H9 (cell line): Measurements from ENCODE around the gene ENDOU. TPM values are rescaled to one million over a fixed set of nuclear protein-coding genes. Genes with fewer than 3 reads are reported as not detected.
A peak's percentile ranks its signal among the peaks of the same experiment; 100 is the strongest.

Source experiments
- DNase-seq: peaks from one replicate; pipeline ENCODE4 v3.0.0-alpha.2; 2017
- H2AFZ ChIP-seq: one replicate; pipeline ENCODE4 v1.6.1; 2013; ENCODE audit warnings: mild to moderate bottlenecking, low read length, control low read depth, moderate library complexity
- H2AK5ac ChIP-seq: 2 replicates; pipeline ENCODE4 v1.6.1; 2013; ENCODE audit warnings: low read length, control low read depth, mixed read lengths; ENCODE audit not compliant: insufficient read length
- H2BK120ac ChIP-seq: one replicate; pipeline ENCODE4 v1.6.1; 2013; ENCODE audit warnings: low read depth, mild to moderate bottlenecking, low read length, control low read depth, inconsistent platforms; ENCODE audit not compliant: poor library complexity, severe bottlenecking
- H2BK12ac ChIP-seq: 2 replicates; pipeline ENCODE4 v1.6.1; 2013; ENCODE audit warnings: low read length, control low read depth, mixed read lengths, low read depth; ENCODE audit not compliant: insufficient read length
- H2BK15ac ChIP-seq: 2 replicates; pipeline ENCODE4 v1.6.1; 2013; ENCODE audit warnings: low read depth, low read length, control low read depth
- H2BK20ac ChIP-seq: one replicate; pipeline ENCODE4 v1.6.1; 2013; ENCODE audit warnings: low read depth, mild to moderate bottlenecking, low read length, control low read depth, inconsistent platforms; ENCODE audit not compliant: poor library complexity, severe bottlenecking
- H2BK5ac ChIP-seq: 2 replicates; pipeline ENCODE4 v1.6.1; 2013; ENCODE audit warnings: low read length, control low read depth, mixed read lengths; ENCODE audit not compliant: insufficient read length
- H3K14ac ChIP-seq: 2 replicates; pipeline ENCODE4 v1.6.1; 2013; ENCODE audit warnings: low read length, control low read depth; ENCODE audit not compliant: insufficient read depth
- H3K18ac ChIP-seq: 2 replicates; pipeline ENCODE4 v1.6.1; 2013; ENCODE audit warnings: low read depth, mild to moderate bottlenecking, mixed read lengths, low read length, control low read depth; ENCODE audit not compliant: insufficient read length
- H3K23ac ChIP-seq: 2 replicates; pipeline ENCODE4 v1.6.1; 2013; ENCODE audit warnings: low read length, control low read depth, mixed read lengths, low read depth; ENCODE audit not compliant: insufficient read length
- H3K23me2 ChIP-seq: 2 replicates; pipeline ENCODE4 v1.6.1; 2013; ENCODE audit warnings: low read depth, mild to moderate bottlenecking, mixed read lengths, low read length, control low read depth; ENCODE audit not compliant: insufficient read length, poor library complexity, severe bottlenecking
- H3K27ac ChIP-seq: 2 replicates; pipeline ENCODE4 v1.5.1; 2013; ENCODE audit warnings: low read length, control low read depth, mixed read lengths, low read depth; ENCODE audit not compliant: insufficient read length
- H3K27me3 ChIP-seq: 2 replicates; pipeline ENCODE4 v1.6.1; 2013; ENCODE audit warnings: low read length, control low read depth, inconsistent platforms; ENCODE audit not compliant: insufficient read depth
- H3K4ac ChIP-seq: 2 replicates; pipeline ENCODE4 v1.6.1; 2013; ENCODE audit warnings: low read depth, mild to moderate bottlenecking, control low read depth, inconsistent platforms, low read length, moderate library complexity
- H3K4me1 ChIP-seq: 2 replicates; pipeline ENCODE4 v1.6.1; 2013; ENCODE audit warnings: low read length, control low read depth, inconsistent platforms; ENCODE audit not compliant: insufficient read depth
- H3K4me2 ChIP-seq: 2 replicates; pipeline ENCODE4 v1.6.1; 2013; ENCODE audit warnings: low read length, control low read depth, mixed read lengths; ENCODE audit not compliant: insufficient read length, insufficient read depth
- H3K56ac ChIP-seq: 2 replicates; pipeline ENCODE4 v1.6.1; 2013; ENCODE audit warnings: low read depth, mild to moderate bottlenecking, mixed read lengths, low read length, control low read depth; ENCODE audit not compliant: insufficient read length
- H3K79me1 ChIP-seq: 2 replicates; pipeline ENCODE4 v1.6.1; 2013; ENCODE audit warnings: low read depth, mild to moderate bottlenecking, moderate library complexity, low read length, control low read depth, inconsistent platforms; ENCODE audit not compliant: insufficient read depth, poor library complexity, severe bottlenecking
- H3K79me2 ChIP-seq: 2 replicates; pipeline ENCODE4 v1.6.1; 2013; ENCODE audit warnings: low read length, control low read depth, inconsistent platforms; ENCODE audit not compliant: insufficient read depth
- H3K9ac ChIP-seq: 2 replicates; pipeline ENCODE4 v1.6.1; 2013; ENCODE audit warnings: low read length, control low read depth, mixed read lengths; ENCODE audit not compliant: insufficient read length; ENCODE audit errors: extremely low read depth
- H3K9me3 ChIP-seq: one replicate; pipeline ENCODE4 v1.6.1; 2013; ENCODE audit warnings: low read depth, low read length, inconsistent platforms; ENCODE audit not compliant: control insufficient read depth
- H3T11ph ChIP-seq: one replicate; pipeline ENCODE4 v1.6.1; 2013; ENCODE audit warnings: mild to moderate bottlenecking, low read length, control low read depth, inconsistent platforms
- H4K20me1 ChIP-seq: one replicate; pipeline ENCODE4 v1.6.1; 2013; ENCODE audit not compliant: control insufficient read depth, insufficient read length, insufficient read depth
- H4K5ac ChIP-seq: 2 replicates; pipeline ENCODE4 v1.6.1; 2013; ENCODE audit warnings: low read depth, mild to moderate bottlenecking, mixed read lengths, low read length, control low read depth; ENCODE audit not compliant: insufficient read length
- H4K8ac ChIP-seq: replicated peaks from 2 replicates; pipeline ENCODE4 v1.6.1; 2013; ENCODE audit warnings: low read length, control low read depth, mixed read lengths, low read depth; ENCODE audit not compliant: insufficient read length
- H4K91ac ChIP-seq: 2 replicates; pipeline ENCODE4 v1.6.1; 2013; ENCODE audit warnings: low read depth, mild to moderate bottlenecking, moderate library complexity, mixed read lengths, low read length, control low read depth; ENCODE audit not compliant: insufficient read length
- H3K27ac Mint-ChIP-seq, 3 experiments: 2 replicates in 2 of 3; 3 replicates in 1 of 3; pipeline ENCODE4 v1.8.0; 2020 to 2021; ENCODE audit warnings: mixed read lengths in 3 of 3, mild to moderate bottlenecking in 1 of 3, moderate library complexity in 1 of 3
- H3K27me3 Mint-ChIP-seq: 2 replicates; pipeline ENCODE4 v1.8.0; 2021; ENCODE audit warnings: low read depth, mild to moderate bottlenecking, moderate library complexity, mixed read lengths
- H3K36me3 Mint-ChIP-seq, 3 experiments: 2 replicates in 2 of 3; 3 replicates in 1 of 3; pipeline ENCODE4 v1.8.0; 2020 to 2021; ENCODE audit warnings: low read depth in 3 of 3, mixed read lengths in 3 of 3; ENCODE audit not compliant: insufficient read depth in 1 of 3
- H3K4me1 Mint-ChIP-seq, 2 experiments: 2 replicates each; pipeline ENCODE4 v1.8.0; 2020; ENCODE audit warnings: mixed read lengths in 2 of 2
- H3K4me3 Mint-ChIP-seq, 2 experiments: 2 replicates in 1 of 2; 3 replicates in 1 of 2; pipeline ENCODE4 v1.8.0; 2020 to 2021; ENCODE audit warnings: mild to moderate bottlenecking in 2 of 2, mixed read lengths in 2 of 2, moderate library complexity in 1 of 2
- H3K9me3 Mint-ChIP-seq, 2 experiments: 2 replicates in 1 of 2; 3 replicates in 1 of 2; pipeline ENCODE4 v1.8.0; 2020; ENCODE audit warnings: mild to moderate bottlenecking in 2 of 2, mixed read lengths in 2 of 2, moderate library complexity in 1 of 2
- WGBS: extraction: QIAGEN DNeasy Blood & Tissue Kit; methylation state at CpG from one replicate; pipeline ENCODE4 v1.1.7; 2013; ENCODE audit warnings: missing lambda C conversion rate, low lambda C conversion rate, mixed read lengths; ENCODE audit not compliant: insufficient read length; ENCODE audit errors: extremely low coverage; 5-methylcytosine and 5-hydroxymethylcytosine counted together
- total RNA-seq: library from RNA; stranded (reverse); gene quantifications from 2 replicates; pipeline ENCODE4 v1.2.1, GENCODE V29; 2021
- TF ChIP-seq, protein P1 (sequence below): fragments of 200-600 bp; sonication (generic); conservative IDR thresholded peaks from 3 replicates; pipeline ENCODE4 v1.8.0; 2021; ENCODE audit warnings: antibody characterized with exemption, mild to moderate bottlenecking

The ENDOU gene
- total RNA-seq, 1 experiment from 2014 or later, result not detected

DNA sequence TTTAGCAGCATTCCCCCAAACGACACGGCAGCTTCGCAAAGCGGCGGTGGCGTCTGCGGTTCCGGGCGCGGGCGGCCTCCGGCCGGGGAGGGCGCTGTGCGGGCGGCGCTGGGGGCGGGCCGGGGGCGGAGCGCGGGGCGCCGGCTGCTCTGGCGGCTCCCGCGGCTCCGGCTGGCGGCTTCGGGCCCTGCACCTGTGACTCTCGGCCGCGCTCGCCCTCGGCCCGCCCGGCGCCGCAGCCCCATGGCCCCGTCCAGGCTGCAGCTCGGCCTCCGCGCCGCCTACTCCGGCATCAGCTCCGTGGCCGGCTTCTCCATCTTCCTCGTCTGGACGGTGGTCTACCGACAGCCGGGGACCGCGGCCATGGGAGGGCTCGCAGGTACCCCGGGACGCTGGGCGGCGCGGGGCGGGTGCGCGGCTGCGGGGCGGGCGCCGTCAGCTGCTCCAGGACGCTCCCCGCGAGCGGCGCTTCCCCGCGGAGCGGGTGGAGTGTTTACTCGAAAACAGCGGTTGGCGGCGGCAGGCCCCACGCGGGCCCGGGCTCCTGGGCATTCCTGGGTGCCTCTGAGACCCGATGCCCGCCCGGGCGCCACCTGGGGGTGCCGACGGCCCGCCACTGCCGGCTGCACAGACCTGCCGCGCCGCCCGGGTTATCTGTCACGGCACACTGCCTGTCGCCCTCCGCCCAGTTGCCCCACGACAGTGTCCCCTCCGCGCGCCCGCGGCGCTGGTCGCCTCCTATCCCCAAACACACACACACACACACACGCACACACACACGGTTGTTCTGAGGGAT lies 48.0 kb upstream of the ENDOU start, which contains the start of gene SLC48A1:
SLC48A1 (plus strand) TSS at position 177 of the 796 bp plus-strand sequence; CDS start at position 244, 67 bp downstream.
- H3K27me3 ChIP-seq, result no peaks in the 10 kb centered on the region
- Mint-ChIP-seq H3K27me3 (peaks cover 22% of the 10 kb centered on the region), H3K9me3 (no peaks in the 10 kb centered on the region), H3K27ac (peak within 1 kb of the TSS in 1 of 3 experiments; percentile 27; a peak in 2 of 7 replicates), H3K4me3 (peak within 1 kb of the TSS; percentile 81 to 92), H3K36me3 (peaks cover 0 to 1% (median 0%) of the 10 kb centered on the region in 3 experiments; a peak in 2 of 7 replicates), H3K4me1 (peaks cover 20 to 32% of the 10 kb centered on the region in 2 experiments)
- H4K8ac ChIP-seq, result no peak within 1 kb of the TSS
- TF ChIP-seq, protein P1, sequence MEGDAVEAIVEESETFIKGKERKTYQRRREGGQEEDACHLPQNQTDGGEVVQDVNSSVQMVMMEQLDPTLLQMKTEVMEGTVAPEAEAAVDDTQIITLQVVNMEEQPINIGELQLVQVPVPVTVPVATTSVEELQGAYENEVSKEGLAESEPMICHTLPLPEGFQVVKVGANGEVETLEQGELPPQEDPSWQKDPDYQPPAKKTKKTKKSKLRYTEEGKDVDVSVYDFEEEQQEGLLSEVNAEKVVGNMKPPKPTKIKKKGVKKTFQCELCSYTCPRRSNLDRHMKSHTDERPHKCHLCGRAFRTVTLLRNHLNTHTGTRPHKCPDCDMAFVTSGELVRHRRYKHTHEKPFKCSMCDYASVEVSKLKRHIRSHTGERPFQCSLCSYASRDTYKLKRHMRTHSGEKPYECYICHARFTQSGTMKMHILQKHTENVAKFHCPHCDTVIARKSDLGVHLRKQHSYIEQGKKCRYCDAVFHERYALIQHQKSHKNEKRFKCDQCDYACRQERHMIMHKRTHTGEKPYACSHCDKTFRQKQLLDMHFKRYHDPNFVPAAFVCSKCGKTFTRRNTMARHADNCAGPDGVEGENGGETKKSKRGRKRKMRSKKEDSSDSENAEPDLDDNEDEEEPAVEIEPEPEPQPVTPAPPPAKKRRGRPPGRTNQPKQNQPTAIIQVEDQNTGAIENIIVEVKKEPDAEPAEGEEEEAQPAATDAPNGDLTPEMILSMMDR, result peak; percentile 37; the same call in 2 of the 3 replicates
- no peak within 1 kb of the TSS for H2BK120ac ChIP-seq
- H2BK20ac ChIP-seq, result no peak within 1 kb of the TSS
- H3K23ac ChIP-seq, result no peak within 1 kb of the TSS
- no peak within 1 kb of the TSS for H2AFZ ChIP-seq
- H3K27ac ChIP-seq, result no peak within 1 kb of the TSS
- no peak within 1 kb of the TSS for H3K56ac ChIP-seq
- no peak within 1 kb of the TSS; the same call in 1 of the 2 replicates for H3K14ac ChIP-seq
- no peaks in the 10 kb centered on the region for H3K79me1 ChIP-seq
- H3K79me2 ChIP-seq, result no peaks in the 10 kb centered on the region
- H3K9ac ChIP-seq, result no peak within 1 kb of the TSS
- H2AK5ac ChIP-seq, result no peak within 1 kb of the TSS
- no CpG with 5 or more reads among the region's 106 CpGs for WGBS
- H2BK15ac ChIP-seq, result no peak within 1 kb of the TSS
- H4K91ac ChIP-seq, result no peak within 1 kb of the TSS
- H4K5ac ChIP-seq, result no peak within 1 kb of the TSS
- H2BK12ac ChIP-seq, result no peak within 1 kb of the TSS
- H3K4me1 ChIP-seq, result peaks cover 5% of the 10 kb centered on the region
- H3K4ac ChIP-seq, result no peak within 1 kb of the TSS
- H3K4me2 ChIP-seq, result peak within 1 kb of the TSS; percentile 69
- H2BK5ac ChIP-seq, result no peak within 1 kb of the TSS
- peaks cover 6% of the 10 kb centered on the region for H3K23me2 ChIP-seq
- H3K18ac ChIP-seq, result no peak within 1 kb of the TSS
- H4K20me1 ChIP-seq, result peaks cover 1% of the 10 kb centered on the region
- H3K9me3 ChIP-seq, result no peaks in the 10 kb centered on the region
- DNase-seq, result peak; percentile 79
- no peak within 1 kb of the TSS for H3T11ph ChIP-seq
